IPS-18c (cell line): ENCODE results near the gene TMEM54.
A peak's percentile ranks its signal among the peaks of the same experiment; 100 is the strongest.

Source experiments
- H3K4me3 ChIP-seq: 2 replicates; pipeline ENCODE4 v1.7.0; 2013; ENCODE audit warnings: low read depth, mild to moderate bottlenecking, low read length, moderate library complexity; ENCODE audit not compliant: insufficient read depth
- H3K9me3 ChIP-seq: one replicate; pipeline ENCODE4 v1.6.1; 2013; ENCODE audit warnings: mild to moderate bottlenecking, low read length, moderate library complexity; ENCODE audit not compliant: control insufficient read depth, insufficient read depth

TMEM54 gene

DNA sequence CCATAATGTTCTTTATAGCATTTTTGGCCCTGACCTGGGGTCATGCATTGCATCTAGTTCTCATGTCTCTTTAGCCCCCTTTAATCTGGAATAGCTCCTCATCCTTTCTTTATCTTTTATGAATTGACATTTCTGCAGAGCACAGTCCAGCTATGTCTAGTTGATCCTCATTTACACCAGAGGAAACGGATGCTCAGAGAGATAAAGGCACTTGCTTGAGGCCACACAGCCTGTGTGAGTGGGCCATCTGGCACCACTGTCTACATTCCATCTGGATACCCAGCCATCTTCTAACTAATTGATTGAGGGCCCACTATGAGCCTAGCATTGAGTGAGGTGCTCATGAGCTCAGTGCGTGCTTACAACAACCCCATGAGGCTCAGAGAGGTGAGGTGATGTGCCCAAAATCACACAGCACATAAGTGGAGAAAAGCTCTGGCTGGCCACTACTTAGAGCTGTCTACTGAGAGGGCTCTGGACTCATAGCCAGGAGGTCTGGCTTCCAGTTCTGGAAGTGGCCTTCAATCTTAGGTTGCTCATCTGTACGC, 11.4 kb downstream of the TMEM54 start:
- Histone ChIP-seq H3K9me3 (no peaks in the 10 kb centered on the region), H3K4me3 (no peak overlapping the region)

DNA sequence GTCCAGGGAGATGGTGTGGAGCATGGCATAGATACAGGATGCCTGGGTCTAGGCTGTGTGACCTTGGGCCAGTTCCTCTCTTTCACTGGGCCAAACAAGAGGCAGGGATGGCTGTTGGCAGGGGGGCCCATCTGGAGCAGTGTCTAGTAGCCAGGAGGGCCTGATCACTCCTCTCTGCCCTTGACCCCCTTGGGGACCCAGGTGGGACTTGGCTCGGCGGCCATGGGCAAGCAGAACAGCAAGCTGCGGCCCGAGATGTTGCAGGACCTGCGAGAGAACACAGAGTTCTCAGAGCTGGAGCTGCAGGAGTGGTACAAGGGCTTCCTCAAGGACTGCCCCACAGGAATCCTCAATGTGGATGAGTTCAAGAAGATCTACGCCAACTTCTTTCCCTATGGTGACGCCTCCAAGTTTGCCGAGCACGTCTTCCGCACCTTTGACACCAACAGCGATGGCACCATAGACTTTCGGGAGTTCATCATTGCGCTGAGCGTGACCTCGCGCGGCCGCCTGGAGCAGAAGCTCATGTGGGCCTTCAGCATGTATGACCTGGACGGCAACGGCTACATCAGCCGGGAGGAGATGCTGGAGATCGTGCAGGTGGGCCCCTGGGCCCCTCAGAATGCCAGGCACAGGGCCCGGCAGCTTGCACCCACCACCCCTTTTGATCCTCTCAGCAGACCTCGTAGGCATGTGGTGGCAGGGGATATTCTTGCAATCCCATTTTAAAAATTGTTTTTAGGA, 12.3 kb downstream of the TMEM54 start:
- H3K4me3 ChIP-seq, result no peak overlapping the region

GRCh38 chr1:32888134-32888533, 13.1 kb downstream of the TMEM54 start:
- H3K9me3 ChIP-seq, result no peaks in the 10 kb centered on the region
- no peak overlapping the region for H3K4me3 ChIP-seq

More for the DNA sequence above, 12.3 kb downstream of the TMEM54 start:
- no peaks in the 10 kb centered on the region for H3K9me3 ChIP-seq

DNA sequence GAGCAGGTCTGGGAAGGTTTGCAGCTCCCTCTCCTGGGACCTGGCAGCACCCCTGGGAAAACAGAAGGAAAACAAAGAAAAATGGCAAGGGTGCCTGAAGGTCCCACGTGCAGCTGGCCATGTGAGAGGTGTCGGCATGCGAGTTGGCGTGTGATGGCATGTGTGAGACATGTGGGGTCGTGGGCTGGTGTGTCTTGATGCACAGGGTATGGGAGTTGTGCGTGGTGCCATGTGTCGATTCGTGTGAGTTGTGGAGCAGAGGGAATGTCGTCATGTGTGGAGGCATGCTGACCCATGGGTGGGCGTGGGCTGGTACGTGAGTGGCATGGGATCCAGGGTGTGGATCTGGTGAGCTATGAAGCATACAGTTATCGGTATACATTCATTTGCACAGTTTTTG, 13.6 kb downstream of the TMEM54 start:
- no peak overlapping the region for H3K4me3 ChIP-seq
- H3K9me3 ChIP-seq, result no peaks in the 10 kb centered on the region

GRCh38 chr1:32886828-32887414, 14.3 kb downstream of the TMEM54 start:
- Histone ChIP-seq H3K9me3 (no peaks in the 10 kb centered on the region), H3K4me3 (no peak overlapping the region; the same call in 1 of the 2 replicates)

DNA sequence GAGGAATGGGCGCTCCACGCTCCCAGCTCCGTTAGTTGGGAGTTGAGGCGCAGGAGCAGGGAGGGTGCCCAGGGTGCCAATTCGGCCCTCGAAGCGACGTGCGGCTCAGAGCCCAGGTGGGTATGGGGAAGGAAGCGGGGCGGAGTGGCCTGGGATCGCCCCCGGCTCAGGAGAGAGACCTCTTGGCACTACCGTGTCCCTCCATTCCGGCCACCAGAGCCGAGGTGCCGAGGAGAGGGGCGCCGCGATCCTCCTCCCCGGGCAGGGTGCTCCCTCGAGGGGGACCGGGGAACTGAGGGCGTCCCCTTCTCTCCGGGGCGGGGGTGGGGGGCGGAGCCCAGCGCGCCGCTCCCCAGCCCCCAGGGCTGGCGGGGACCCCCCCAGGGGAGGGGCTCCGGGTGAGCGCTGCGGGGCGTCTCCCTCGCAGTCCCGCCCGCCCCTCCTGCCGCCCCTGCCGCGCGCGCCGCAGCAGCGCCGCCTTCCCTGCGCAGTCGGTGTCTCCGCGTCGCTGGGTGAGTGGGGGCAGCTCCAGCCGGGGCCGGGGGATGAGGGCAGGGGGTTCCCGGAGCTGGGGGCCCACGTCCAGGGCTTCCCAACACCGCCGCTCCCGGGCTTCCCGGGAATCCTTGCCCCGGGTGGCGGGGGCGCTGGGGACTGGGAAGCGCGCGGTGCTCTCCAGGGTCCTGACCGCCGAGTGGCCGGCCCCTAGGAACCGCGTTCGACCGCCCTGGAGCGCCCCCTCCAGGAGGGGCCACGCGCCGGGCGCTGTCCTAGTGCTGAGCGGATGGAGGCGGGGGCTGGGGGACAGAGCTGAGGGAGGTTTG, 15.0 kb downstream of the TMEM54 start, which contains the start of gene HPCA:
Gene HPCA, plus strand, starts transcription at position 488 of the 824 bp plus-strand sequence. CDS start 2,408 bp downstream, outside the sequence.
- peak within 1 kb of the TSS; percentile 34 for H3K4me3 ChIP-seq
- H3K9me3 ChIP-seq, result no peaks in the 10 kb centered on the region

DNA sequence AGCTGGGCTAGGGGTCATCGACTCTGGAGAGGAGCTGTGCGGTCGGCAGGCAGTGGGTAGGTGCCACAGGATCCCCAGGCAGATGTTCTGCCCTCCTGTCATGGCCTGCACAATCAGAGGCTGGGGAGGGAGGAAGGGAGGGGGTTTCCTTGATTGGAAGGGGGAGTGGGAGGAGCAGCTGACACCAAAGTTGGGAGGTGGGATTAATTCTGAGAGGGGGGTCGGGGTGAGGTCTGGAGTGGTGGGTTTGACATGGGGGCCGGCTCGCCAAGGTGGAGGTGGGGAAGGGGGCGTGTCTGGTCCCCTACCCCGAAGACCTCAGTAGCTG, 15.5 kb downstream of the TMEM54 start:
- Histone ChIP-seq H3K4me3 (no peak overlapping the region), H3K9me3 (no peaks in the 10 kb centered on the region)

- H3K4me3 ChIP-seq, result no peak overlapping the region
- H3K9me3 ChIP-seq, result no peaks in the 10 kb centered on the region
Observed at GRCh38 chr1:32884726-32885125, 16.5 kb downstream of the TMEM54 start.

DNA sequence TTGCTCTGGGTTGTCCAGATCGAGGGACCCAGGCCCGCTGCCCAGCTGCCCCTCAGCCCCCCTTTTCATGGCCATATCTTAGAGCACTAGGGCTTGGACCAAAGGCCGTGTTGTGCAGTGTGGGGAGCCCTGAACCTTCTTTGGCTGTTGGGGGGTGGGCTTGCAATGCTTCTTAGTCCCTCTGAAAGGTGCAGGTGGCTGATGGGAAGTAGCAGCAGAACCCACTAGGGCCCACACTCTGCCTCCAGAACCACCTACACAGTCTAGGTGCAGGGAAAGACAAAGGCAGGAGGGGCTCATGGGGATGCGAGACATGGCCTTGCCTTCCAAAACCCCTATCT, 17.2 kb downstream of the TMEM54 start:
- Histone ChIP-seq H3K4me3 (no peak overlapping the region), H3K9me3 (no peaks in the 10 kb centered on the region)

GRCh38 chr1:32883338-32884031, 17.7 kb downstream of the TMEM54 start:
- Histone ChIP-seq H3K4me3 (no peak overlapping the region), H3K9me3 (no peaks in the 10 kb centered on the region)

DNA sequence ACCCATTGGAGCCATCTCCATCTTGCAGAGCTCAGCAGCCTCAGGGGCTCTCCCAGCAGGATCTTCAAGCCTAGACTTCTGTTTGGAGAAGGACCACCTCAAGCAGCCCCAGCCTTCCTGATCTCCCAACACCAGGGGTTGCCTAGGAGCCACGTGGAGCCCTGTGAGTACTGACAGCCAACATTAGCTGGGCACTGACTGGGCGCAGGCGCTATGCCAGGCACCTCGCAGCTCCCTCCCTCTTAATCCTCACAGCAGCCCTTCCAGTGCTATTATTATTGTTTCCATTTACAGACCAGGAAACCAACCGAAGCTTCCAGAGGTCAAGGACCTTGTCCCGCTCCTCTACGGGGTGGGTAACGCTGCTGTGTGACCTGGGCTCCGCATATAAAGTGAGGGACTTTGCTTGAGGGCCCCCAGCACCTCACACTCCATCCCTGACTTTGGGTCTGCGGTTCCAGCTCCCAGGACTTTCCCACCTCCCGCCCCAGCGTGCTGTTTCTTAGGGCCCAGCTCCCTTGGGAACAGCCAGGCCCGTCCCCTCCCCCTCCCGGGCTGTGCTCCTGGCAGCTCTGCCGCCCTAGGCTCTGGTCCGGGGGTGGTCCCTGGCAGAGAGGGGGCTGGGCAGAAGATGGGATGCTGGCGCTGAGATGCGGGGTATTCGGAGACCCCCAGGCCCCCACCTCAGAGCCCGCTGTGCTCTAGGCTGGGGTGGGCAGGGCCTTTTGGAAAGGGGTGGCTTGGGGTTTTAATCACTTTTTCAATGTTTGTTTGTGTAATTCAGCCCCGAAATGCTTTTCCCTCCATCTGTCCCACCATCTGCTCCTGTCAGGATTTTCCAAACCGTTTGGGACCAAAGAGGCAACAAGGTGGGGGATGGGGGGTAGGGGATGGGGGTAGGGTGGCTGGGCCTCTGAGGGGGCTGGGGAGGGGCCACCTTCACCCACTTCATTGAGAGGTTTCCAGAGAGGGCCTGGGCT, 19.0 kb downstream of the TMEM54 start:
- Histone ChIP-seq H3K4me3 (no peak overlapping the region), H3K9me3 (no peaks in the 10 kb centered on the region)

- Histone ChIP-seq H3K4me3 (no peak overlapping the region), H3K9me3 (no peaks in the 10 kb centered on the region)
Observed at GRCh38 chr1:32881291-32881690, 19.9 kb downstream of the TMEM54 start.

GRCh38 chr1:32878637-32879041, 22.6 kb downstream of the TMEM54 start:
- Histone ChIP-seq H3K4me3 (no peak overlapping the region), H3K9me3 (no peaks in the 10 kb centered on the region)

GRCh38 chr1:32878183-32878582, 23.0 kb downstream of the TMEM54 start:
- no peaks in the 10 kb centered on the region for H3K9me3 ChIP-seq
- no peak overlapping the region for H3K4me3 ChIP-seq

DNA sequence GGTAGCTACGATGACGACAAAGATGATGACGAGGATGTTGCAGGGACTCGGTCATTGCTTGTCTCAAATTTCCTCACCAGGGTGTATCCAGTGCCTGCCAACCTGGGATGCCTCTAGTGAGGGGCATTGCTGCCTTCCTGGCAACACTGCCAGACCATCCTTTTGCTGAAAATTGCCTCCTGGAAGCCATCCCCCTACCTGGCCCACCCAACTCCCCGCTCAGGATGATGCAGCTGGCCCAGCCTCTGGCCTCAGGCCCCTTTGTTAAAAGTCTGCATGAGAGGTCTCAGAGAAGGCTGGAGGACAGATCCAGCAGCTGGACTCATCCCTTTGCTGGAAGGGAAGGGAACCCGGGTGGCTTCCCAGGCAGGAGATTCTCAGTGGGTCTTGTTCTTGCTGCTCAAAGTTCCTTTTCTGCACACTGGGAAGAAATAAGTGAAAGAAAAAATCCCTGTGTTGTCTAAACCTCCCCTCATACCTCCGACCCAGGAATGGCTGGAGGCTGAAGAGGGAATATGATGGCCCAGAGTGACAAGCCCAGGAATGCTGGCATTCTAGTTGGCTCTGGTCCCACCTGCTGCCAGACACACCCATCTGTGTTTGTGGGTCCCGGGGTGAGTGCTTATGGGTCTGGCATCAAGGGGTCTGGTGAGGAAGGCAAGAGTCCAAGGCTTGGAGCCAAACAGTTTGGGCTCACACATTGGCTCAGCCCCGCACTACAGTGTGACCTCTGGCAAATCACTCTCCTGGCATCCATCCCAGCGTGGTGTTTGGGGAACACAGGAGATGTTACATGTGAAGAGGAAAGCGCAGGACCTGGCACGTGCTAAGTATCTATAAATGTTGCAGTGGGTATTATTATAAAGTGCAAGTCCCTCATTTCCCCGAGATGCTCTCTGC, 23.7 kb downstream of the TMEM54 start:
- no peak overlapping the region for H3K4me3 ChIP-seq
- H3K9me3 ChIP-seq, result no peaks in the 10 kb centered on the region
